HEK293 (cell line): ENCODE results near the gene HTRA2.

Experiments
- BCL11A ChIP-seq: fragments of 450-650 bp; formaldehyde crosslinking; IDR thresholded peaks from 2 replicates; pipeline ENCODE4 v1.5.1; 2016; ENCODE audit warnings: low read depth, missing biosample characterization, missing genetic modification characterization
- OVOL3 ChIP-seq: fragments of 450-650 bp; formaldehyde crosslinking; IDR thresholded peaks from 2 replicates; pipeline ENCODE4 v1.5.1; 2016; ENCODE audit warnings: missing biosample characterization, missing genetic modification characterization
- ZNF274 ChIP-seq, 2 experiments: fragments of 200-500 bp in 1 of 2; fragments of 450-650 bp in 1 of 2; sonication (Bioruptor generic) in 1 of 2; formaldehyde crosslinking in 1 of 2; IDR thresholded peaks; 2 replicates each; pipeline versions ENCODE4 v1.5.1 to v1.6.1; 2014 to 2016; ENCODE audit warnings: borderline replicate concordance in 1 of 2, inconsistent platforms in 1 of 2, low read length in 1 of 2, missing biosample characterization in 1 of 2, missing genetic modification characterization in 1 of 2
- ZNF654 ChIP-seq: fragments of 450-650 bp; formaldehyde crosslinking; IDR thresholded peaks from 2 replicates; pipeline ENCODE4 v1.5.1; 2016; ENCODE audit warnings: low read depth, missing biosample characterization, missing genetic modification characterization
- ZNF791 ChIP-seq: fragments of 450-650 bp; formaldehyde crosslinking; IDR thresholded peaks from 2 replicates; pipeline ENCODE4 v1.5.1; 2016; ENCODE audit warnings: missing biosample characterization, missing genetic modification characterization
- TF ChIP-seq, protein P1 (sequence below): fragments of 450-650 bp; formaldehyde crosslinking; IDR thresholded peaks from 2 replicates; pipeline ENCODE4 v1.5.1; 2016; ENCODE audit warnings: missing biosample characterization, missing genetic modification characterization

DNA sequence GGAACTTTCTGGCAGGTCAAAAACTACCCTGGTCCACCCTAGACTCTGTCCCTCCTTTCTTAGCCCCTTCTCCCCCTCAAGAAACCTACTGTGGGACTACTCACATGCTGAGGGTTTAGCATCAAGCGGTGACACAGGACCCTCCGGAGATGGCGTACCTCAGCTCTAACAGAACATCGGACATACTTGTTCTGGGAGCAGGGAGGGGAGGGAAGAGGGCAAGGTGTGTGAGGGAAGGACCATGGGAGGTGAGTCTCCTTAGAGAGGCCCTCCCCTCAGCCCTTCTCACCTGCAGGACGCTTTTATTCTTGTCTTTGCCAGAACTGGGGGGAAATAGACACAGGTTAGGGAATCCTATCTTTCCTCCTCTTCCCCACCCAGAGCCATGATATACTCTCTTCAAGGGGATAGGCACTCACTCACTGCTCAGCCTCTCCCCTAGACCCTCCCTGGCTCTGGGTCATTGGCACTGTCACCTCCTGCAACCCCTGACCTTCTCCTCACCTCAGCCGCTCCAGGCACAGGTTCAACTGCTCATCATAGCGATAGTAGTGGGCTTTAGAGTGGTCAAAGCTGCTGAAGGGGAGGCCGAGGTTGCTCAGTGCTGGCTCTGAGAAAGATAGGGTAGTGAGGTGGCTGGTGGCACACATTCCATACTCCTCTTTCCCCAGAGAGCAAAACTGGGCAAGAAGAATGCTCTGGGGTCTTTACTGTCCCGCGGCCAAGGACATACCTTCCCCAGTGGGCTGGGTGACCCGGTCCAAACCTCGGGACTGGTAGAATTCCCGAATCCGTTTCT lies 24.1 kb upstream of the HTRA2 start:
- TF ChIP-seq BCL11A (tag by site-specific recombination), result no peak
- TF ChIP-seq, protein P1, sequence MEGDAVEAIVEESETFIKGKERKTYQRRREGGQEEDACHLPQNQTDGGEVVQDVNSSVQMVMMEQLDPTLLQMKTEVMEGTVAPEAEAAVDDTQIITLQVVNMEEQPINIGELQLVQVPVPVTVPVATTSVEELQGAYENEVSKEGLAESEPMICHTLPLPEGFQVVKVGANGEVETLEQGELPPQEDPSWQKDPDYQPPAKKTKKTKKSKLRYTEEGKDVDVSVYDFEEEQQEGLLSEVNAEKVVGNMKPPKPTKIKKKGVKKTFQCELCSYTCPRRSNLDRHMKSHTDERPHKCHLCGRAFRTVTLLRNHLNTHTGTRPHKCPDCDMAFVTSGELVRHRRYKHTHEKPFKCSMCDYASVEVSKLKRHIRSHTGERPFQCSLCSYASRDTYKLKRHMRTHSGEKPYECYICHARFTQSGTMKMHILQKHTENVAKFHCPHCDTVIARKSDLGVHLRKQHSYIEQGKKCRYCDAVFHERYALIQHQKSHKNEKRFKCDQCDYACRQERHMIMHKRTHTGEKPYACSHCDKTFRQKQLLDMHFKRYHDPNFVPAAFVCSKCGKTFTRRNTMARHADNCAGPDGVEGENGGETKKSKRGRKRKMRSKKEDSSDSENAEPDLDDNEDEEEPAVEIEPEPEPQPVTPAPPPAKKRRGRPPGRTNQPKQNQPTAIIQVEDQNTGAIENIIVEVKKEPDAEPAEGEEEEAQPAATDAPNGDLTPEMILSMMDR (tag by site-specific recombination), result no peak
- TF ChIP-seq ZNF274 (IDR thresholded peaks at IDR 0.05; ENCODE audit: low read length), result no peak
- no peak for TF ChIP-seq ZNF274 (tag by site-specific recombination; IDR thresholded peaks at IDR 0.05; ENCODE audit: borderline replicate concordance)
- TF ChIP-seq ZNF654, result no peak
- TF ChIP-seq OVOL3, result no peak
- TF ChIP-seq ZNF791 (tag by site-specific recombination), result no peak
